Measurements from ENCODE around the gene VAMP5.
"Not testable (repeated sequence)": the region's sequence is repeated elsewhere in the genome, so short reads cannot be mapped to it uniquely, and the experiment has no call there.

The VAMP5 gene

DNA sequence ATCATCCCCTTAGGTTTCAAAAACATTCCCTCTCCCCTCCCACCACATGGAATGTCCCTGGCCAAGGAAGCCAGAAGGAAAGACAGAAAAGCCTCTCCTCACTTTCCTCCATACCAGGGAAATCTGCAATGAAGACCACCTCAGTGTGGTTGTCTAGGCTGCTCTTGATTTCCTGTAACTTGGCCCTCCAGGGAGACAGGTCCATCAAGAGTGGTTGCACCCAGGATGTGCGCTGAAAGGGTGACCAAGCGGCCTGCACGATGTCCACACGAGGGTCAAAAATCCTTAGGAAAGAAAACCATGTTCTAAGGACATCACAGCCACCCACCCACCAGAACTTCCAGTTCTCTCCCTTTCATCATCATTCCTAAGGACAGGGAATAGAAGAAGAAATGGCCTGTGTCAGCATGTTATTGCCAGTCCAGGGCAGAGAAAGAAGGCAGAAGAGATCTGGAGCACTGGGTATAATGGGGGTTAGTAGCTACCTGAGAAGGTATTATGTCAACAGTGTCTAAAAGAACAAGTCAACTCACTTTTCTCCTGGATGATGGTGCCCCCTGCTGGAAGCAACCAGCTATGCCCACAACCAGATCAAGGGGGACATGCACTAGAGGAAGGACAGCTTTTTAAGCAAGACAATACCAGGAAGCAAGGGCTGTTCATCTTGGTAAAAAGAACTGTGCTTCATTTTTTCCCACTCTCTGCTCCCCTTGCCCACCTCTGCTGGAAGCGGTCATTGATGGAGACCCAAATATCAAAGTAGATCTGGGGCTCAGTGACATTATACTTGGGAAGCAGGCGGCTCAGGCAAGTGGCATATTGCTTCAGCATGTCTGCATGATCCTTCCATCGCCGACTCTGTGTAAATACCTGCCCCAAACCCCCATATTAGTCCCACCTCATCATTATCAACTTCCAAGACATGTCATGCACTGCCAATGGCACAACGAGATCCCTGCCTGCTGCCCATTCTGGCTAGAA, 32.2 kb upstream of the VAMP5 start:
- peak; percentile 87 to 91 for DNase-seq

DNA sequence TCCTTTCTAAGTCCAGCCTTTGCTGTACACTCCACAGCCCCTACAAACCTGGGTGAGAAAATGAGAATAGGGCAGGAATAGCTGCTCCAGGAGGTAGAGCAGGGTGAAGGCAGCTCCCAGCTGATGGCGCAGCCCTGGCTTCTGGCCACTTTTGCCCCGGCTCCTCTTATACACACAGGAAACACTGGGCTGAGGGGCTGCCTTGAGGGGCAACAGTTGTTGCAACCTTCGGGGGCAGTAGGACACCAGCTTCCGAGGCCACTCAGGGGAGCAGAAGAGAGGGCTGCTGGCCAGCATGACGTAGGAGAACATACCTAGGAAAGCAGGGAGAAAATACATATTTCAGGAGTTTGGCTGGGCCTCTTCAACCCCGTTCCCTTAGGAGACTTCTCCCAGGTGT, 31.0 kb upstream of the VAMP5 start:
- no peak for DNase-seq

DNA sequence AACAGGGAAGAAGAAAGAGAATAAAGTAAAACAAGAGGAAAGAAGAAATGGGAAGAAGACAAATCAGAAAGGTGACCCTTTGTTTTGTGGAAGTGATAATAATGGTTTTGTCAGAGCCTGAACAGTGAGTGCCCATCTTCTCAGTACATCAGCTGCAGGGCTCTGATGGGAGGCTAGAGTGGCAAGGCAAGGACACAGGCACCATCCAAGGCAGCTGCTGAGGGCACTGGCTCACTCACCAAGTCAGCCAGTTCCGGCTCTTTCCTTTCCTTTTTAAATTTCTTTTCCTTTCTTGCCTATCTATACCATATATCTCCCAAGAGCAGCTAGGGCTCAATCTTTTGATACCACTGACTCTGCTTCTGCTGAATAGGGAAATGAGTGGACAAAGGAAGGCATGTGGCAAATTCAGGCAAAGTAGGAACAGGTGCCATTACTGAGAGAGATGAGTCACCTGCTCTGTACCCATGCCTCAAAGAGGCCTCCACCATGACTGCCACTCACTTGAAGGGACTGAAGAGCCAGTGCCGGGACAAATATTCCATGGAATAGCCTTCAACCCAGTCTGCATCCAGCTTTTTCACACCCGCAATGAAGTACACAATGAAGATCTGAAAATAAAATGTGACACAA, 29.1 kb upstream of the VAMP5 start:
- no peak for DNase-seq

DNA sequence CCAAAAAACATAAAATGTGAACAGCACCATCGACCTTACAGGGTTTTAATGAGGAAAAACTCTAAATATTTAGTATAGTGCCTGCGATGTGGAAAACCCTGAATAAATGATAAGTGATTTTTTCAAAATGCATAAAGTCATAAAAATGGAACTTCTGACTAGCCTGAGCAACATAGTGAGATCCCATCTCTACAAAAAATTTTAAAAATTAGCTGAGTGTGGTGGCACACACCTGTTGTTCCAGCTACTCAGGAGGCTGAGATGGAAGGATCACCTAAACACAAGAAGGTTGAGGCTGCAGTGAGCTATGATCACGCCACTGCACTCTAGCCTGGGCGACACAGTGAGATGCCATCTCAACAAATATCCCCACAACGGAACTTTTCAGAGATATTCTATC, 27.1 kb upstream of the VAMP5 start:
- no peak for DNase-seq

DNA sequence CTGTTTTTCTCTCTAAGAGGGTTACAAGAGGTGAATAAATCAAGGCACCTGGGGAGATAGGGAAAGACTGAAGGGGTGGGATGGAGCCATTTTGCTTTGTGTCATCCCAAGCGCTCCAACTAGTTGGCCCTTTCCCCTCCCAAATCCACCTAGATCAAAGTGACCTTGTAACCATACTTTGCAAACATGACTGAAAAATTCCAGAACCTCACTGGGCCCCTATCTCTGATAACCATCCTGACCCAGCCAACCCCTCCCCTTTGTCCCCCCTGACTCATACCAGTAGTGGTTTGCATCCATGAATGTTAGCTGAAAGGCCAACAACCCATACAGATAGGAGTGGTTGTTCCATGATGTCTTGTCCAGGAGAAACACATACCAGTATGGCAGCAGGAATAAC, 26.1 kb upstream of the VAMP5 start:
- no peak for DNase-seq

DNA sequence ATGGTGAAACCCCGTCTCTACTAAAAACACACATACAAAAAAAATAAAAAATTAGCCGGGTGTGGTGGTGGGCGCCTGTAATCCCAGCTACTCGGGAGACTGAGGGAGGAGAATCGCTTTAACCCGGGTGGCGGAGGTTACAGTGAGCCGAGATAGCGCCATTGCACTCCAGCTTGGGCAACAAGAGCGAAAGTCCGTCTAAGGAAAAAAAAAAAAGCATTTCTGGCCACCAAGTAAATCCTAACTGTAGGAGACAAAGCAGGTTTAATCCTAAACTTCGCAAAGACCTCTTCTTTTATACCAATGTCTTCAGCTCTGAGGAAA, 23.9 kb upstream of the VAMP5 start:
- not testable (repeated sequence) for DNase-seq

DNA sequence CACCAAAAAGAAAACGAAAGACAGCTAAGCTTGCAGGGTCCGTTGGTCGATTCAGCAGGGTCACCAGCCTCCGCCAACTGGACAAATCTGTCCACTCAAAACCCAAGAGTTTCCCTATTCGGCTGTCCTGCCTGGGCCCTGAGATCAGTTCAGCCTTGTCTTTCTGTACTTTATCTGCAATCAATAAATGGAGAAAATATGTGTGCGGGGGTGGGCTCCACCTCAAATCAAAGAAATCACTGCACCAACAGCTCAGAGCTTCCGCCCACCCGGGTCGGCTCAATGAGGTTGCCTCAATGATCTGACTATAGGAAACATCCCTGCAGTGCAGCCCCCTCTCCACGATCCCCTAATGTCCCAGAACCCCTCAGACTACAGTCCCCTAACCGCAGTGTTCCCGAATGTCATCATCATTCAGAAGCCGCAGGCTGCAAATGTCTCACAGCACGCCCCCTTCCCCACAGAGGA, 23.4 kb upstream of the VAMP5 start:
- peak in 1 of 2 experiments; percentile 36 for DNase-seq

DNA sequence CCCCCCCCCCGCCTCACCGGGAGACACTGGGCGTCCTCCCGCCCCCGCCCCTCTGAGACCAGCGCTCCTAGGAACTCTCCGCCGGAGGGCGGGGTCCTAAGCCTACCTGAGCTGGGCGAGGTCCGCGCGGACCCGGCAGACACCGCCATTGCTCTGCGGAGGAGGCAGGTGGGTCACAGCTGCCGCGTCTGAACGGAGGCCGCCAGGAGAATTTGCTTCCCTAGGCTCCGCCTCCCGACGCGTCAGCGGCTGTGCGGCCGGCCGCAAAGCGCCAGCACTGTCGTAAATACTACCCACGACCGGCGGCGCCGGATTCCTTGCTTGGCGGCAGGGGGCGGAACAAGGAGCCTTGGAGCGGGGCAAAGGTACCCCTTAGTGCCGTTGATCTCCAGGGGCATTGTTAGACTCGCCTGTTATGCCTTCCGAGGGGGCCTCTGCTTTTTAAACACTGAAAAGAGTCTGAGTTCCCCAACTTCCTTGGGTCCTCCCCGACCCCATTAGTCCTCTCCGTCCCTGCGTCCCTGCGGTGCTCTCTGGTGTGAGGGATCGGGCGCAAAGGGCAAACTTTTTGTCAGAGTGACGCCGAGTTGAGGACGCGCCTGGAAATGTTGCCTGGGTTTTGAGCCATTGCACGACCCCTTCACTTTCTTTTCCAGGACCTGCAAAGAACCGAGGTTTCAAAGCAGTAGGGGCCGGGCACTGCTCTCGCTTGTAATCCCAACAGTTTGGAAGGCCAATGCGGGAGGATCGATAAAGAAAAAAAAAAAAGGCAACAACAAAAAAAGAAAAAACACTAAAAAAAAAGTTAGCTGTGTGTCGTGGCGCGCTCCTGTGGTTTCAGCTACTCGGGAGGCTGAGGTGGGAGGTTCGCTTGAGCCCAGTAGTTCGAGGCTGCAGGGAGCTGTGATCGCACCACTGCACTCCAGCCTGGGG, 22.7 kb upstream of the VAMP5 start, which contains the start of gene GGCX:
GGCX (minus strand) TSS at position 214 of the 933 bp plus-strand sequence; CDS start at position 149, 65 bp downstream.
- peak; percentile 93 to 94 for DNase-seq

DNA sequence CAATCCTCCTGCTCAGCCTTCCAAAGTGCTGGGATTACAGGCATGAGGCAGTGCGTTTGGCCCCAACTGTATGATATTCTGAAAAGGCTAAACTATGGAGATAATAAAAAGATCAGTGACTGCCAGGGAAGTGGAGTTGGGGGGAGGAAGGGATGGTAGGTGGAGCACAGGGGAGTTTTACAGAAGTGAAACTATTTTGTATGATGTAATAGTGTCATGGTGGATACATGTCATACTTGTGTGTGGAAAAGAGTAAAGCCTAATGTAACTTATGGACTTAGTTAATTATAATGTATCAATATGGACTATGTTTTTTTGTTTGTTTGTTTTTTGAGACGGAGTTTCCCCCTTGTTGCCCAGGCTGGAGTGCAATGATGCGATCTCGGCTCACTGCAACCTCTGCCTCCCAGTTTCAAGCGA, 20.1 kb upstream of the VAMP5 start:
- DNase-seq = no peak

DNA sequence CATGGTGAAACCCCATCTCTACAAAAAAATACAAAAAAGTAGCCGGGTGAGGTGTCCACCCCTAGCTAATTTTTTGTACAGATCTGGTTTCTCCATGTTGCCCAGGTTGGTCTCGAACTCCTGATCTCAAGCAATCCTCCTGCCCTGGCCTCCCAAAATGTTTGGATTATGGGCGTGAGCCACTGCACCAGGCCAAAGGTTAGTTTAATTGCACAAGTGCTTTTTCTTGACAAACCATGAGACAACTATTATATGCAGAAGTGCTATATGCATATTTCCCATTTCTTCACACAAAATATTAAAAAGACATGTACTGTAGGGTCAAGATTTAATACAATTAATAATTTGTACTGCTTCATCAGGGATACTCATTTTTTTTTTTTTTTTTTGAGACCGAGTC, 18.0 kb upstream of the VAMP5 start:
- DNase-seq = no peak

DNA sequence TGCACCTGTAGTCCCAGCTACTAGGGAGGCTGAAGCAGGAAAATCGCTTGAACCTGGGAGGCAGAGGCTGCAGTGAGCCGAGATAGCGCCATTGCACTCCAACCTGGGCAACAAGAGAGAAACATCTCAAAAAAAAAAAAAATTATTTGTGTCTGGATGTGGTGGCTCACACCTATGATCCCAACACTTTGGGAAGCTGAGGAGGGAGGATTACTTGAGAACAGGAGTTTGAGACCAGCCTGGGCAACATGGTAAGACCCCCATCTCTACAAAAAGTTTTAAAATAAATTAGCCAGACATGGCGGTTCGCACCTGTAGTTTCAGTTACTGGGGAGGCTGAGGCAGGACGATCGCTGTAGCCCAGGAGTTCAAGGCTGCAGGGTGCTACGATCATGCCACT, 8.5 kb upstream of the VAMP5 start:
- no peak for DNase-seq

DNA sequence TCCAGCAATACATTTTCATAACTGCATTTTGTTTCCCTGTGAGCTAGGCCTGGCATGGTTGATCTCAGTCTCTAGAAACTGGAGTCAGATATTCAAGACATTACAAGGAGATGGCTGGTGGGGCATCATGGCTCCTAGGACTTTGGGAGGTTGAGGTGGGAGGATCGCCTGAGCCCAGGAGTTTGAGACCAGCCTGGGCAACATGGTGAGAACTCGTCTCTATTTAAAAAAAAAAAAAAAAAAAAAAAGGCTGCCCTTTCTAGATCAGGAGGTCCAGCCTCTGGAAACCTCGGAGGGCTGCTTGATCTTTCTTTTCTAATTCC, 7.2 kb upstream of the VAMP5 start:
- DNase-seq = no peak

DNA sequence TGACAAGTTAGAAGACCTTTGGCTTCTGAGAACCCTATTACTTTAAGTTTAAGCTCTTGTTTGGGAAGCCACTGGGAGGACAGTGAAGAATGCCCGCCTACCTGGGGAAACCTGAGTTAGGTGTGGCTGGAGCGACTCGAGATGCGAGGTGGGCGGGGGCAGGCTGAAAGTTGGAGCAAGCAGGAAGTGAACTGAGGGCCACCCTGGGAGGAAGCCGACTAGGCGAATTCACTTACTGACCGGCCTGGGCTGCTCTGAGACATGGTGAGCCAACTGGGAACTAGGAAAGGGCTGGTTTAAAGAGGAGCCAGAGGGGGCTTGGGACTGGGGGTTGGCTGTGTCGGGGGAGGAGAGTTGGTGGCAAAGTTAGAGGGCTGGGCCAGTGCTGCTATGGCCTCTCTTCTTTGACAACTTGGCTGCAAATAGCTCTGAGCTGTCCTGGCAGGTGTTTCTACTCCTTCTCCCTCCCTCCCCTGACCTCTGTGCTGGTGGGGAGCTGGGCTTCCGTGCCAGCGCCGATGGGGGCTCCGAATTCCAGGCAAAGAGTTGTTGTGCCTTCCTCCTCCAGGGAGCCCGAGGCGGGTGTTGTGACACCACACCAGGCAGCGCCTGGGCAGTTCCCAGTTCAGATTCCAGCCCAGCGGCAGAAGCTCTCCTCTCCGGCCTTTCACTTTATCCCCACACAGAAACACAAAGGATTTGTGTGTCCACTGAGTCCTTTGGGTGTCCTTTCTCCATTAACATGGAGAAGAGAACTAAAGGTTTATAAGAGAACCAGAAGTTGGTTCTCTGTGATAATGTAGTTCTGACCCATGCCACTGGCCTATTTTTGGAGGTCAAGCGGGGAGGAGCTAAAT, 6.6 kb upstream of the VAMP5 start, which contains the start of gene VAMP8:
VAMP8 (plus strand) TSS at position 201 of the 857 bp plus-strand sequence; CDS start at position 262, 61 bp downstream.
- DNase-seq = peak; percentile 53 to 56

DNA sequence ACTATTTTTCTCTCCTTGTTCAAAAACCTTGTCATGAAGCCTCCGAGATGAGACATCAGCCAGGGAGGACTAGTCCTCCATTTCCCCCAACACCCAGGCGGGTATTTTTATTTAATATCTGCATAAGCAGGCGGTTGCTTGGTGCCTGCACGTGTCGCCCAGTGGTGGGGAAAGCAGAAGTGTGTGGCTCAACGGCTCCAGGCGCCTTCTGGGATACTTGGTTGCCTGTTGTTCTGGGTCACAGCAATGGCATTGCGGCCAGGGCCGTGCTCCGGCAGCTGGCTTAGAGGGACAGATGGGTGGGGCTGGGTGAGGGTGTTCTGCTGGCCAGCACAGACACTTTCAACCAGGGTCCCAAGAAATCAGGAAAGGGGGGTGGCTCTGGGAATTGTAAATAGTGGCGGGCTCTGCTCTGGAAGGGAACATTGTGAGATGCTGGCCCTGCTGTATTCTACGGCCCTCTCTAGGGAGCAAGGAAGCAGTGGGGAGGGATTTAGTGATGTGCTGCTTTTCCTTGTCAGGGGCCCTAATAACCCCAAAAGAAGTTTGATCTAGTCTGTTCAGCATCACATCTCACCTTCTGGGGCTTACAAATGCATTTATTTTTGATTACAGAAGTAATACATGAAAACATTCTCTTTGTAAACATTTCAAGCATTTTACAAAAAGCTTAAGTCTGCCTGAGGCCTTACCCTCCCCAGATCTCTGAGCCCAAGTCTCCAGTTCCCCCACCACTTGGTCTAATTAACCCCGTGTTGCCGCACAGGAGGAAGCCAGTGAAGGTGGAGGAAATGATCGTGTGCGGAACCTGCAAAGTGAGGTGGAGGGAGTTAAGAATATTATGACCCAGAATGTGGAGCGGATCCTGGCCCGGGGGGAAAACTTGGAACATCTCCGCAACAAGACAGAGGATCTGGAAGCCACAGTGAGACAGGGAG, 5.7 kb upstream of the VAMP5 start:
- no peak for DNase-seq

DNA sequence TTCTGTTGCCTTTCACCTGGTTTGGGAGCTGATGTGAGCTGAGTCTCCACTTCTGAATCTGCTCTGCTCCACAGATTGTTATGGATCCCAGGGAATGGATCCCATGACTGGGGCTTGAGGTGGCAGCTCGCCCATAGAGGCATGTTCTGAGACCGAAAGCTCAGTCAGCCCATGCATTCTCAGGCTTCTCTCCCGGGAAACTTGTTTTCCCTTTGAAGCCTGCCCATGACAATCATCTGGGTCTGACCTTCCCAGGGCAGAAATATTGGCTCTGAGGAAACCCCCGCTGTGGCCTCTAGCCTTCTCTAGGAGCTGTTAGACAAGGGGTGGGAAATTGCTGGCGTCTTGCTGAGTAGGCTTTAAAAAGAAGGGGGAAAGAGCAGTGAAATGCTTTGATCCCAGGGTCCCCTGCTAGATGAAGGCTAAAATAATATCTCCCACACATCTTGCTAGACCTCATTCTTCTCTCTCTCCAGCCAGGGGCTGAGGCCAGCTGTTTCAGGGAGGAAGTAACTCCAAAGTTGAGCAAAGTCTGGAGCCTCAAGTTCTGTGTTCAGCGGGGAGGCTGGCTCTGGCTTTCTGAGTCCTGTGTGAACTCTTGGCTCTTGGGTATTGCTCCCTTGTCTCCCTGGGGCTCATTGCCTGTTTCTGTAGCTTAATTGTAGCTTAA, 4.8 kb upstream of the VAMP5 start:
- DNase-seq = no peak

DNA sequence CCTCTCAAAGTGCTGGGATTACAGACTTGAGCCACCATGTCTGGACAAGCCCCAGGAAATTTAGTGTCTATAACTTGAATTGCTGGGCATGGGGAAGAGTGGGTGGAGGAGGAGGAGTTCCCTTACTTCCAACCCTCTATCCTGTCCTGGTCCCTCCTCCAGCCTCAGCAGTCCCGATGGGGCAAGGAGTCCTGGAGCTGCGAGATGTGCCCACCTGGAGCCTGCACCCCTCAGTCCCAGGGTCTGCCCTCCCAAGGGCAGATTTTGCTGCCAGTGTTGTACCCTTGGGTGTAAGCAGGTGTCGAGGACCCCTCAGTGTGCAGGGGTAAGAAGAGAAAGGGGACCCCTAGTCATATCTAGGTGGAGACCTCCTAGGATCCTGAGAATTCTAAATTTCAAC, 4.0 kb upstream of the VAMP5 start:
- no peak for DNase-seq

DNA sequence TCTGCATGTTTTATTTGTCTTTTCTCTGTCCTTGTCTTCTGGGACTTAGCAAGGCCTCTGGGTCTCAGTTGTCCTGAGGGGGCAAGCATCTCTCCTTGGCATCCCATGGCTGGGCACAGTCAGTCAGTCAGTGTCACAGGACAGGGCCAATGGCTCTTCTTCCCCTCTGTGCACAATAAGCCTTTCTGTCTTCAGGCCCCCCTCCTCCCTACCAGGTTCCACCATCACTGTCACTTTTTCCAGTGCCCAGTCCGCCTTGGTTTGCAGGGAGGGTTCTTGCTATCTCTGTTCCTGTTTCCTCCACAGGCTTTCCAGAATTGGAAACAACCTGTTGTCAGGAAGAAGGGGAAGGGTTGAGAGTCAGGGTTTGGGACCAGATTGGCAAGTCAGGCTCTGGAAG, 1.7 kb upstream of the VAMP5 start:
- DNase-seq = no peak

DNA sequence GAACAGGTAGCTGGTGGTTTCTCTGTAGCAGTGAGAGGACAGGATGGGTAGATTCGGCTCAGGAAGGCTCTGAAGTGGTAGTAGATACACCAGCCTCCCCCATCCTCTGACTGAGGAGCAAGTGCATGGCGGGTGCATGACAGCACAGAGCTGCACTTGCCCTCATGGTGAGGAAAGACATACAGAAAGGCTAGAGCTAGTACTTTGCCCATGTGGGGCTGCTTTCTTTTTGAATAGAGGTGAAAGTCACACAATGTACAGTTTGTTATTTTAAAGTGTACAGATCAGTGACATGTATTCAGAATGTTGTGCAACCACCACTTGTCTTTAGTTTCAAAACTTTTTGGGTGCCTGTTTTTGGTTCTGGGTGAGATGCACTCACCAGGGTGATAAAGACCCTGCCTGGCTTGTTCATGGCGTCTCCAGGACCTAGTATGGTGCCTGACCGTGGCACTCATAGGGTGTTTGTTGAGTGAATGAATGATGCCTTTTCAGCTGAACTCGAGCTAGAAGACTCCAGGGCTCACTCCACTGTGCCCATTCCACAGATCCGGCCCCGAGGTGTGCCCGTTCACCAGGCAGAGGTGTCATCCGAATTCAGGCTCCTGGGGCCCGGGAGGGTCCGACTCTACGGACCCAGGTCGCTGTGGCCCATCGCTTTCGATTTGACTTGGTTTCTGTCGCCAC, 421 bp upstream of the VAMP5 start:
- DNase-seq = peak in 1 of 2 experiments; percentile 18
